ENCODE data around the gene ECT2L. TPM values are rescaled to one million over a fixed set of nuclear protein-coding genes. Genes with fewer than 3 reads are reported as not detected.
A peak's percentile ranks its signal among the peaks of the same experiment; 100 is the strongest.

Gene ECT2L
- polyA plus RNA-seq, 1 donor: 0.13 TPM

- no peaks in the 10 kb centered on the region for H3K4me1 ChIP-seq (ENCODE audit: control insufficient read depth, insufficient read depth, low read length)
- H3K27me3 ChIP-seq (ENCODE audit: control insufficient read depth, insufficient read depth, low read length): no peaks in the 10 kb centered on the region
- H3K4me3 ChIP-seq (ENCODE audit: low read length): no peak overlapping the region
- WGBS (ENCODE audit: insufficient coverage, low lambda C conversion rate): no CpG with 5 or more reads among the region's 11 CpGs
- H3K9me3 ChIP-seq (ENCODE audit: control insufficient read depth, low read depth, low read length): no peaks in the 10 kb centered on the region
- no peak for DNase-seq
- no peaks in the 10 kb centered on the region for H3K36me3 ChIP-seq (ENCODE audit: control insufficient read depth, insufficient read depth, low read length)
- no peak overlapping the region for H3K27ac ChIP-seq (ENCODE audit: low read length)
Observed at GRCh38 chr6:138824482-138825144, 28.7 kb downstream of the ECT2L start.

GRCh38 chr6:138830248-138830647 is 34.4 kb downstream of the ECT2L start:
- H3K4me1 ChIP-seq (ENCODE audit: control insufficient read depth, insufficient read depth, low read length): no peaks in the 10 kb centered on the region
- H3K27ac ChIP-seq (ENCODE audit: low read length): no peak overlapping the region
- H3K27me3 ChIP-seq (ENCODE audit: control insufficient read depth, insufficient read depth, low read length): no peaks in the 10 kb centered on the region
- no peak overlapping the region for H3K4me3 ChIP-seq (ENCODE audit: low read length)
- H3K36me3 ChIP-seq (ENCODE audit: control insufficient read depth, insufficient read depth, low read length): no peaks in the 10 kb centered on the region
- 100% methylated on average over 3 of the region's 7 CpGs for WGBS (ENCODE audit: insufficient coverage, low lambda C conversion rate)
- H3K9me3 ChIP-seq (ENCODE audit: control insufficient read depth, low read depth, low read length): no peaks in the 10 kb centered on the region
- no peak for DNase-seq

GRCh38 chr6:138832182-138832581 is 36.3 kb downstream of the ECT2L start:
- DNase-seq: no peak
- no peak overlapping the region for H3K27ac ChIP-seq (ENCODE audit: low read length)
- no peaks in the 10 kb centered on the region for H3K36me3 ChIP-seq (ENCODE audit: control insufficient read depth, insufficient read depth, low read length)
- no peaks in the 10 kb centered on the region for H3K9me3 ChIP-seq (ENCODE audit: control insufficient read depth, low read depth, low read length)
- WGBS (ENCODE audit: insufficient coverage, low lambda C conversion rate): 80% methylated on average over 1 of the region's 2 CpGs
- H3K4me1 ChIP-seq (ENCODE audit: control insufficient read depth, insufficient read depth, low read length): no peaks in the 10 kb centered on the region
- no peaks in the 10 kb centered on the region for H3K27me3 ChIP-seq (ENCODE audit: control insufficient read depth, insufficient read depth, low read length)
- no peak overlapping the region for H3K4me3 ChIP-seq (ENCODE audit: low read length)

- no peak for DNase-seq
- no peaks in the 10 kb centered on the region for H3K27me3 ChIP-seq (ENCODE audit: control insufficient read depth, insufficient read depth, low read length)
- H3K4me1 ChIP-seq (ENCODE audit: control insufficient read depth, insufficient read depth, low read length): no peaks in the 10 kb centered on the region
- no peak overlapping the region for H3K27ac ChIP-seq (ENCODE audit: low read length)
- H3K4me3 ChIP-seq (ENCODE audit: low read length): no peak overlapping the region
- 74% methylated on average over 3 of the region's 4 CpGs for WGBS (ENCODE audit: insufficient coverage, low lambda C conversion rate)
- H3K9me3 ChIP-seq (ENCODE audit: control insufficient read depth, low read depth, low read length): no peaks in the 10 kb centered on the region
- H3K36me3 ChIP-seq (ENCODE audit: control insufficient read depth, insufficient read depth, low read length): no peaks in the 10 kb centered on the region
Observed at GRCh38 chr6:138833816-138834539, 38.1 kb downstream of the ECT2L start.

- H3K27me3 ChIP-seq (ENCODE audit: control insufficient read depth, insufficient read depth, low read length): no peaks in the 10 kb centered on the region
- no peaks in the 10 kb centered on the region for H3K36me3 ChIP-seq (ENCODE audit: control insufficient read depth, insufficient read depth, low read length)
- H3K27ac ChIP-seq (ENCODE audit: low read length): no peak overlapping the region
- no peaks in the 10 kb centered on the region for H3K9me3 ChIP-seq (ENCODE audit: control insufficient read depth, low read depth, low read length)
- no peak overlapping the region for H3K4me3 ChIP-seq (ENCODE audit: low read length)
- no CpG with 5 or more reads among the region's 6 CpGs for WGBS (ENCODE audit: insufficient coverage, low lambda C conversion rate)
- DNase-seq: no peak
- no peaks in the 10 kb centered on the region for H3K4me1 ChIP-seq (ENCODE audit: control insufficient read depth, insufficient read depth, low read length)
Observed at GRCh38 chr6:138837246-138837645, 41.4 kb downstream of the ECT2L start.

GRCh38 chr6:138844192-138844591 is 48.3 kb downstream of the ECT2L start:
- Histone ChIP-seq H3K36me3 (ENCODE audit: control insufficient read depth, insufficient read depth, low read length) (no peaks in the 10 kb centered on the region), H3K4me3 (ENCODE audit: low read length) (no peak overlapping the region), H3K27me3 (ENCODE audit: control insufficient read depth, insufficient read depth, low read length) (no peaks in the 10 kb centered on the region), H3K4me1 (ENCODE audit: control insufficient read depth, insufficient read depth, low read length) (no peaks in the 10 kb centered on the region), H3K9me3 (ENCODE audit: control insufficient read depth, low read depth, low read length) (no peaks in the 10 kb centered on the region), H3K27ac (ENCODE audit: low read length) (no peak overlapping the region)
- DNase-seq: peak in 1 of 2 donors; percentile 20
- 53% methylated on average over 2 of the region's 9 CpGs for WGBS (ENCODE audit: insufficient coverage, low lambda C conversion rate)

- H3K27me3 ChIP-seq (ENCODE audit: control insufficient read depth, insufficient read depth, low read length): no peaks in the 10 kb centered on the region
- WGBS (ENCODE audit: insufficient coverage, low lambda C conversion rate): 93% methylated on average over 3 of the region's 4 CpGs
- no peaks in the 10 kb centered on the region for H3K4me1 ChIP-seq (ENCODE audit: control insufficient read depth, insufficient read depth, low read length)
- no peaks in the 10 kb centered on the region for H3K9me3 ChIP-seq (ENCODE audit: control insufficient read depth, low read depth, low read length)
- no peak overlapping the region for H3K27ac ChIP-seq (ENCODE audit: low read length)
- no peaks in the 10 kb centered on the region for H3K36me3 ChIP-seq (ENCODE audit: control insufficient read depth, insufficient read depth, low read length)
- no peak for DNase-seq
- H3K4me3 ChIP-seq (ENCODE audit: low read length): no peak overlapping the region
Observed at GRCh38 chr6:138847884-138848283, 52.0 kb downstream of the ECT2L start.

- Histone ChIP-seq H3K4me3 (ENCODE audit: low read length) (no peak overlapping the region), H3K27me3 (ENCODE audit: control insufficient read depth, insufficient read depth, low read length) (no peaks in the 10 kb centered on the region), H3K27ac (ENCODE audit: low read length) (no peak overlapping the region), H3K9me3 (ENCODE audit: control insufficient read depth, low read depth, low read length) (no peaks in the 10 kb centered on the region), H3K36me3 (ENCODE audit: control insufficient read depth, insufficient read depth, low read length) (no peaks in the 10 kb centered on the region), H3K4me1 (ENCODE audit: control insufficient read depth, insufficient read depth, low read length) (no peaks in the 10 kb centered on the region)
- WGBS (ENCODE audit: insufficient coverage, low lambda C conversion rate): no CpG with 5 or more reads among the region's 4 CpGs
- DNase-seq: no peak
Observed at GRCh38 chr6:138848461-138848860, 52.6 kb downstream of the ECT2L start.

- H3K4me3 ChIP-seq (ENCODE audit: low read length): no peak overlapping the region
- 94% methylated on average over 3 of the region's 6 CpGs for WGBS (ENCODE audit: insufficient coverage, low lambda C conversion rate)
- H3K9me3 ChIP-seq (ENCODE audit: control insufficient read depth, low read depth, low read length): no peaks in the 10 kb centered on the region
- H3K36me3 ChIP-seq (ENCODE audit: control insufficient read depth, insufficient read depth, low read length): no peaks in the 10 kb centered on the region
- H3K27me3 ChIP-seq (ENCODE audit: control insufficient read depth, insufficient read depth, low read length): no peaks in the 10 kb centered on the region
- no peak overlapping the region for H3K27ac ChIP-seq (ENCODE audit: low read length)
- no peak for DNase-seq
- no peaks in the 10 kb centered on the region for H3K4me1 ChIP-seq (ENCODE audit: control insufficient read depth, insufficient read depth, low read length)
Observed at GRCh38 chr6:138849791-138850190, 53.9 kb downstream of the ECT2L start.

- H3K4me3 ChIP-seq (ENCODE audit: low read length): no peak overlapping the region
- H3K4me1 ChIP-seq (ENCODE audit: control insufficient read depth, insufficient read depth, low read length): no peaks in the 10 kb centered on the region
- no peaks in the 10 kb centered on the region for H3K27me3 ChIP-seq (ENCODE audit: control insufficient read depth, insufficient read depth, low read length)
- DNase-seq: no peak
- no peaks in the 10 kb centered on the region for H3K9me3 ChIP-seq (ENCODE audit: control insufficient read depth, low read depth, low read length)
- no peak overlapping the region for H3K27ac ChIP-seq (ENCODE audit: low read length)
- no peaks in the 10 kb centered on the region for H3K36me3 ChIP-seq (ENCODE audit: control insufficient read depth, insufficient read depth, low read length)
- WGBS (ENCODE audit: insufficient coverage, low lambda C conversion rate): 95% methylated on average over 4 of the region's 6 CpGs
Observed at GRCh38 chr6:138856654-138857053, 60.8 kb downstream of the ECT2L start.

GRCh38 chr6:138857775-138858174 is 61.9 kb downstream of the ECT2L start:
- no peak for DNase-seq
- WGBS (ENCODE audit: insufficient coverage, low lambda C conversion rate): no CpG with 5 or more reads among the region's 10 CpGs
- H3K4me3 ChIP-seq (ENCODE audit: low read length): no peak overlapping the region

More at GRCh38 chr6:138857775-138858174, 61.9 kb downstream of the ECT2L start:
- no peaks in the 10 kb centered on the region for H3K27me3 ChIP-seq (ENCODE audit: control insufficient read depth, insufficient read depth, low read length)
- no peak overlapping the region for H3K27ac ChIP-seq (ENCODE audit: low read length)
- H3K4me1 ChIP-seq (ENCODE audit: control insufficient read depth, insufficient read depth, low read length): no peaks in the 10 kb centered on the region
- H3K9me3 ChIP-seq (ENCODE audit: control insufficient read depth, low read depth, low read length): no peaks in the 10 kb centered on the region
- H3K36me3 ChIP-seq (ENCODE audit: control insufficient read depth, insufficient read depth, low read length): no peaks in the 10 kb centered on the region
